HepG2 (cell line): ENCODE data around the gene MIF. TPM values are rescaled to one million over a fixed set of nuclear protein-coding genes. Genes with fewer than 3 reads are reported as not detected.

Experiments used
- ATAC-seq: fragments of 200-7000 bp; cut with Tn5 transposase; 3 replicates; pipeline ENCODE4 v1.9.1; 2020; ENCODE audit warnings: mild to moderate bottlenecking, moderate library complexity
- Bru-seq: library from RNA; stranded (reverse); fragments of 400-500 nt; gene quantifications from one replicate; lab custom pipeline; 2021; lab: Mats Ljungman, UMichigan
- BruChase-seq, 2 experiments: library from RNA; stranded (reverse); fragments of 400-500 nt; gene quantifications; one replicate each; lab custom pipeline; 2021; lab: Mats Ljungman, UMichigan
- BruUV-seq: library from RNA; stranded (reverse); fragments of 400-500 nt; replicated peaks from 2 replicates; lab custom pipeline; 2021; lab: Mats Ljungman, UMichigan
- CTCF ChIA-PET: fragments of 300-600 bp; formaldehyde crosslinking; extraction: SDS; loops from one replicate; lab custom pipeline; 2021; ENCODE audit warnings: low total read pairs, inconsistent platforms, low intra/inter-chr PET ratio; lab: Yijun Ruan, JAX
- POLR2A ChIA-PET: fragments of 350-600 bp; sonication (Branson Sonifier 250); formaldehyde crosslinking; loops from one replicate; lab custom pipeline; 2020; ENCODE audit warnings: antibody characterized with exemption, inconsistent platforms; lab: Yijun Ruan, JAX
- DNase-seq: peaks from one replicate; pipeline ENCODE4 v3.0.0-alpha.2; 2015; ENCODE audit warnings: low spot score
- FAIRE-seq: peaks from 3 replicates; lab custom pipeline; 2011; peaks lifted over from hg19 to GRCh38; lab: Jason Lieb, UNC
- H2AFZ ChIP-seq: one replicate; pipeline ENCODE4 v1.6.1; 2011; ENCODE audit warnings: low read length, inconsistent platforms
- H3K27ac ChIP-seq: fragments of 300-600 bp; 3 replicates; pipeline ENCODE4 v1.8.0; 2011; ENCODE audit warnings: mixed run types, mild to moderate bottlenecking, mixed read lengths, low read length, inconsistent platforms; ENCODE audit not compliant: insufficient read depth; ENCODE audit errors: extremely low read length
- H3K27me3 ChIP-seq, 2 experiments: fragments of 200-600 bp in 1 of 2; 2 replicates in 1 of 2; 3 replicates in 1 of 2; pipeline versions ENCODE4 v1.6.0 to v1.8.0; 2011; ENCODE audit warnings: low read length in 2 of 2, mild to moderate bottlenecking in 2 of 2, moderate library complexity in 2 of 2, inconsistent platforms in 1 of 2; ENCODE audit not compliant: insufficient read depth in 2 of 2, control insufficient read depth in 1 of 2
- H3K36me3 ChIP-seq, 2 experiments: fragments of 200-600 bp in 1 of 2; replicated peaks in 1 of 2; 2 replicates in 1 of 2; 3 replicates in 1 of 2; pipeline versions ENCODE4 v1.5.1 to v1.8.0; 2011; ENCODE audit warnings: low read length in 2 of 2, inconsistent platforms in 1 of 2; ENCODE audit not compliant: insufficient read depth in 2 of 2, control insufficient read depth in 1 of 2
- H3K4me1 ChIP-seq: 2 replicates; pipeline ENCODE4 v1.5.1; 2012; ENCODE audit warnings: low read length, inconsistent platforms; ENCODE audit not compliant: insufficient read depth
- H3K4me2 ChIP-seq: 2 replicates; pipeline ENCODE4 v1.6.0; 2011; ENCODE audit warnings: low read depth, low read length, inconsistent platforms
- H3K4me3 ChIP-seq, 3 experiments: fragments of 200-600 bp in 1 of 3; sonication (generic), shearing (Covaris generic) in 1 of 3; replicated peaks in 1 of 3; 2 replicates each; pipeline ENCODE4 v1.5.1; 2011 to 2016; ENCODE audit warnings: low read length in 3 of 3, inconsistent platforms in 2 of 3, low read depth in 2 of 3, mild to moderate bottlenecking in 2 of 3, control low read depth in 1 of 3, mixed read lengths in 1 of 3; ENCODE audit not compliant: insufficient read depth in 1 of 3
- H3K79me2 ChIP-seq: one replicate; pipeline ENCODE4 v1.6.1; 2011; ENCODE audit warnings: low read length, inconsistent platforms; ENCODE audit not compliant: insufficient read depth
- H3K9ac ChIP-seq: 2 replicates; pipeline ENCODE4 v1.6.0; 2011; ENCODE audit warnings: mild to moderate bottlenecking, low read depth, low read length, inconsistent platforms; ENCODE audit not compliant: insufficient read depth
- H3K9me3 ChIP-seq: 2 replicates; pipeline ENCODE4 v1.5.1; 2012; ENCODE audit warnings: mild to moderate bottlenecking, low read length
- H4K20me1 ChIP-seq: 2 replicates; pipeline ENCODE4 v1.6.0; 2011; ENCODE audit warnings: inconsistent platforms, mild to moderate bottlenecking, low read length, moderate library complexity; ENCODE audit not compliant: insufficient read depth
- HES4 ChIP-seq: sonication (generic); formaldehyde crosslinking; IDR thresholded peaks from 2 replicates; pipeline ENCODE4 v1.9.0; 2021; ENCODE audit warnings: mild to moderate bottlenecking, missing genetic modification reagents, borderline replicate concordance
- PHF20 ChIP-seq: sonication (generic); formaldehyde crosslinking; IDR thresholded peaks from 2 replicates; pipeline ENCODE4 v1.5.0; 2020; ENCODE audit warnings: mild to moderate bottlenecking, missing genetic modification reagents
- SNAI1 ChIP-seq: sonication (generic); formaldehyde crosslinking; IDR thresholded peaks from 2 replicates; pipeline ENCODE4 v1.5.0; 2020; ENCODE audit warnings: mild to moderate bottlenecking, missing genetic modification reagents, borderline replicate concordance
- SRSF4 ChIP-seq: fragments of 200-400 bp; formaldehyde crosslinking; IDR thresholded peaks from one replicate; pipeline ENCODE4 v1.6.1; 2018; ENCODE audit warnings: mild to moderate bottlenecking, low read depth, low read length, moderate library complexity; ENCODE audit not compliant: poor library complexity, severe bottlenecking
- TBX2 ChIP-seq: sonication (generic); formaldehyde crosslinking; IDR thresholded peaks from 2 replicates; pipeline ENCODE4 v1.5.0; 2020; ENCODE audit warnings: missing genetic modification reagents, mild to moderate bottlenecking, borderline replicate concordance
- ZC3H4 ChIP-seq: sonication (generic); formaldehyde crosslinking; IDR thresholded peaks from 2 replicates; pipeline ENCODE4 v1.4.0; 2020; ENCODE audit warnings: missing genetic modification reagents, borderline replicate concordance
- ZFP36L1 ChIP-seq: sonication (generic); formaldehyde crosslinking; IDR thresholded peaks from 2 replicates; pipeline ENCODE4 v1.8.0; 2022; ENCODE audit warnings: mild to moderate bottlenecking, missing genetic modification reagents, moderate library complexity
- ZNF883 ChIP-seq: sonication (generic); formaldehyde crosslinking; IDR thresholded peaks from 2 replicates; pipeline ENCODE4 v1.5.1; 2020; ENCODE audit warnings: mild to moderate bottlenecking, missing genetic modification reagents; ENCODE audit errors: not compliant biosample characterization
- WGBS: methylation state at CpG from one replicate; pipeline ENCODE4 v1.1.6; 2017; ENCODE audit warnings: low lambda C conversion rate; 5-methylcytosine and 5-hydroxymethylcytosine counted together
- in situ Hi-C: cut with HindIII; loops from 2 replicates; pipeline ENCODE4 v1.10.0; 2017; ENCODE audit warnings: low pct_unique_long_range_greater_than_20kb; ENCODE audit not compliant: extremely low pct_ligation_motif_present
- intact Hi-C: fragments of 100-400 bp; cut with micrococcal nuclease; formaldehyde crosslinking; loops from one replicate; pipeline ENCODE4 v1.10.0; 2022; ENCODE audit not compliant: unreplicated experiment
- long read RNA-seq, 2 experiments: library from RNA in 1 of 2; library from polyadenylated mRNA in 1 of 2; stranded (forward) in 1 of 2; unstranded in 1 of 2; transcript quantifications; one replicate each; pipeline ENCODE4 v2.0.0, GENCODE V29; 2019 to 2022
- polyA minus RNA-seq, 3 experiments: library from RNA; depleted of rRNA, polyadenylated mRNA; stranded (reverse); fragments of >200 nt; gene quantifications; 2 replicates each; pipeline ENCODE4 v1.2.3, GENCODE V29; 2011; ENCODE audit warnings: low replicate concordance in 1 of 3
- polyA plus RNA-seq, 8 experiments: library from polyadenylated mRNA; depleted of rRNA in 3 of 8; stranded (reverse) in 7 of 8; unstranded in 1 of 8; fragments of >200 nt; fragmentation: Illumina TruSeq in 4 of 8; extraction: Trizol in 4 of 8; gene quantifications; 2 replicates each; pipeline versions ENCODE4 v1.2.1 to v1.2.3, GENCODE V29; 2011 to 2016; ENCODE audit warnings: low read depth in 4 of 8, missing spikeins in 1 of 8, mixed read lengths in 1 of 8; ENCODE audit not compliant: insufficient read depth in 1 of 8
- total RNA-seq, 5 experiments: library from RNA; depleted of rRNA; stranded (reverse); fragments of >200 nt; fragmentation: Illumina TruSeq; extraction: Trizol; gene quantifications; 2 replicates each; pipeline ENCODE4 v1.2.3, GENCODE V29; 2016; ENCODE audit warnings: low read depth in 1 of 5
- TF ChIP-seq, protein P1 (sequence below): sonication (generic); formaldehyde crosslinking; IDR thresholded peaks from 2 replicates; pipeline ENCODE4 v1.8.0; 2022; ENCODE audit warnings: missing genetic modification reagents, mild to moderate bottlenecking, inconsistent platforms, borderline replicate concordance
- TF ChIP-seq, protein P2 (sequence below): sonication (generic); formaldehyde crosslinking; IDR thresholded peaks from 2 replicates; pipeline ENCODE4 v1.5.1; 2020; ENCODE audit warnings: missing genetic modification reagents, mild to moderate bottlenecking, borderline replicate concordance

The MIF gene
- total RNA-seq (2016; rRNA removed; fragmentation: Illumina TruSeq; extraction: Trizol) (537 and 634 TPM in 2 replicates), polyA plus RNA-seq (2011; rRNA removed) (675 and 735 TPM in 2 replicates), polyA minus RNA-seq (2011; rRNA and poly(A)+ RNA removed; ENCODE audit: low replicate concordance) (92.9 and 418 TPM in 2 replicates), Bru-seq, nascent RNA (percentile 92 among the genes with signal in this experiment), BruChase-seq, experiment 1, labeled RNA remaining after a 6-hour chase (percentile 96 among the genes with signal in this experiment), BruChase-seq, experiment 2, labeled RNA remaining after a 2-hour chase (percentile 93 among the genes with signal in this experiment)
- total RNA-seq (2016; cell fraction: cytosol; rRNA removed; fragmentation: Illumina TruSeq; extraction: Trizol; ENCODE audit: low read depth), result 570 and 829 TPM in 2 replicates
- total RNA-seq (2016; cell fraction: insoluble cytoplasmic fraction; rRNA removed; fragmentation: Illumina TruSeq; extraction: Trizol), result 593 and 629 TPM in 2 replicates
- total RNA-seq (2016; cell fraction: membrane; rRNA removed; fragmentation: Illumina TruSeq; extraction: Trizol), result 414 and 621 TPM in 2 replicates
- 204 and 221 TPM in 2 replicates for total RNA-seq (2016; cell fraction: nucleus; rRNA removed; fragmentation: Illumina TruSeq; extraction: Trizol)
- polyA plus RNA-seq (2011; cell fraction: cytosol; rRNA removed), result 339 and 935 TPM in 2 replicates
- polyA plus RNA-seq (2011; cell fraction: nucleus; rRNA removed), result 393 and 522 TPM in 2 replicates
- polyA plus RNA-seq (2012), result 517 and 606 TPM in 2 replicates
- 534 and 721 TPM in 2 replicates for polyA plus RNA-seq (2016; cell fraction: cytosol; fragmentation: Illumina TruSeq; extraction: Trizol; ENCODE audit: low read depth)
- polyA plus RNA-seq (2016; cell fraction: insoluble cytoplasmic fraction; fragmentation: Illumina TruSeq; extraction: Trizol; ENCODE audit: low read depth), result 399 and 403 TPM in 2 replicates
- polyA plus RNA-seq (2016; cell fraction: membrane; fragmentation: Illumina TruSeq; extraction: Trizol; ENCODE audit: low read depth), result 347 and 448 TPM in 2 replicates
- 271 and 272 TPM in 2 replicates for polyA plus RNA-seq (2016; cell fraction: nucleus; fragmentation: Illumina TruSeq; extraction: Trizol; ENCODE audit: insufficient read depth, low read depth)
- polyA minus RNA-seq (2011; cell fraction: cytosol; rRNA and poly(A)+ RNA removed), result 359 and 483 TPM in 2 replicates
- polyA minus RNA-seq (2011; cell fraction: nucleus; rRNA and poly(A)+ RNA removed), result 37.5 and 61.4 TPM in 2 replicates
- long read RNA-seq, experiment 1, transcript MIF-201 (3 exons, 939 nt), result major isoform, 1,719 of 1,748 reads
- long read RNA-seq, experiment 1, transcript MIF-203 (2 exons, 435 nt), result minor isoform, 18 of 1,748 reads
- long read RNA-seq, experiment 1, transcript MIF-202 (2 exons, 589 nt), result minor isoform, 6 of 1,748 reads
- long read RNA-seq, experiment 1, partial matches to known transcripts, result 0 of 1,748 reads
- long read RNA-seq, experiment 1, other reads (novel, unspliced or antisense), result 5 of 1,748 reads
- long read RNA-seq, experiment 2, transcript MIF-202 (2 exons, 589 nt), result minor isoform, 8 of 1,675 reads
- long read RNA-seq, experiment 2, transcript MIF-201 (3 exons, 939 nt), result major isoform, 1,610 of 1,675 reads
- long read RNA-seq, experiment 2, transcript MIF-203 (2 exons, 435 nt), result minor isoform, 43 of 1,675 reads
- long read RNA-seq, experiment 2, partial matches to known transcripts, result 0 of 1,675 reads
- long read RNA-seq, experiment 2, other reads (novel, unspliced or antisense), result 14 of 1,675 reads

DNA sequence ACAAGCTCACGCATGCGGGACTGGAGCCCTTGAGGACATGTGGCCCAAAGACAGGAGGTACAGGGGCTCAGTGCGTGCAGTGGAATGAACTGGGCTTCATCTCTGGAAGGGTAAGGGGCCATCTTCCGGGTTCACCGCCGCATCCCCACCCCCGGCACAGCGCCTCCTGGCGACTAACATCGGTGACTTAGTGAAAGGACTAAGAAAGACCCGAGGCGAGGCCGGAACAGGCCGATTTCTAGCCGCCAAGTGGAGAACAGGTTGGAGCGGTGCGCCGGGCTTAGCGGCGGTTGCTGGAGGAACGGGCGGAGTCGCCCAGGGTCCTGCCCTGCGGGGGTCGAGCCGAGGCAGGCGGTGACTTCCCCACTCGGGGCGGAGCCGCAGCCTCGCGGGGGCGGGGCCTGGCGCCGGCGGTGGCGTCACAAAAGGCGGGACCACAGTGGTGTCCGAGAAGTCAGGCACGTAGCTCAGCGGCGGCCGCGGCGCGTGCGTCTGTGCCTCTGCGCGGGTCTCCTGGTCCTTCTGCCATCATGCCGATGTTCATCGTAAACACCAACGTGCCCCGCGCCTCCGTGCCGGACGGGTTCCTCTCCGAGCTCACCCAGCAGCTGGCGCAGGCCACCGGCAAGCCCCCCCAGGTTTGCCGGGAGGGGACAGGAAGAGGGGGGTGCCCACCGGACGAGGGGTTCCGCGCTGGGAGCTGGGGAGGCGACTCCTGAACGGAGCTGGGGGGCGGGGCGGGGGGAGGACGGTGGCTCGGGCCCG lies at the start of gene MIF:
Gene MIF (plus strand): TSS at position 439 of the 765 bp plus-strand sequence. CDS start 92 bp downstream, at position 531.
- no peaks in the 10 kb centered on the region for H3K9me3 ChIP-seq
- H2AFZ ChIP-seq, result no peak within 1 kb of the TSS
- peaks cover 5 to 17% of the 10 kb centered on the region in 2 experiments; a peak in 4 of 5 replicates for H3K36me3 ChIP-seq
- in situ Hi-C loops (no loop called here), intact Hi-C loops (loop anchor here (2.0 kb wide), 1 partner anchor 27 kb away; no protein-coding TSS in a partner anchor)
- DNase-seq, result peak; percentile 89
- H3K4me2 ChIP-seq, result peak within 1 kb of the TSS; percentile 99
- ChIA-PET POLR2A (interaction anchor here (0.6 to 2.6 kb wide), 22 partner anchors 9 to 661 kb away, joined by 3 to 84 read pairs (median 4); partner anchors contain the start of genes CHCHD10, GUCD1, SLC2A11 and SUSD2), CTCF (interaction anchor here (1.4 kb wide), 1 partner anchor 32 kb away, joined by 7 read pairs; no protein-coding TSS in a partner anchor)
- H4K20me1 ChIP-seq, result peaks cover 14% of the 10 kb centered on the region; the same call in 1 of the 2 replicates
- peak within 1 kb of the TSS; percentile 78 to 86 (median 85) for H3K4me3 ChIP-seq
- 1% methylated on average over 13 of the region's 72 CpGs for WGBS
- peaks cover 54% of the 10 kb centered on the region for H3K4me1 ChIP-seq
- ATAC-seq, result peak; percentile 82
- H3K79me2 ChIP-seq, result peaks cover 16% of the 10 kb centered on the region
- no TSS peak for BruUV-seq
- peak within 1 kb of the TSS; percentile 87 for H3K9ac ChIP-seq
- peak; percentile 79 for FAIRE-seq
- H3K27me3 ChIP-seq, result no peaks in the 10 kb centered on the region; a peak in 1 of 5 replicates
- H3K27ac ChIP-seq, result peak within 1 kb of the TSS; percentile 96
- TF ChIP-seq HES4 (CRISPR knock-in tag) (peak; percentile 61; the same call in 1 of the 2 replicates), ZFP36L1 (CRISPR knock-in tag) (peak; percentile 16; the same call in 1 of the 2 replicates), PHF20 (CRISPR knock-in tag) (peak; percentile 47; the same call in 1 of the 2 replicates), SRSF4 (peak; percentile 9), ZNF883 (CRISPR knock-in tag) (peak; percentile 32), SNAI1 (CRISPR knock-in tag) (0 out of 2 replicates have a peak, but pooled peaks have one; percentile 48), ZC3H4 (CRISPR knock-in tag) (0 out of 2 replicates have a peak, but pooled peaks have one; percentile 78), TBX2 (CRISPR knock-in tag) (peak; percentile 48; the same call in 1 of the 2 replicates)
- TF ChIP-seq, protein P1, sequence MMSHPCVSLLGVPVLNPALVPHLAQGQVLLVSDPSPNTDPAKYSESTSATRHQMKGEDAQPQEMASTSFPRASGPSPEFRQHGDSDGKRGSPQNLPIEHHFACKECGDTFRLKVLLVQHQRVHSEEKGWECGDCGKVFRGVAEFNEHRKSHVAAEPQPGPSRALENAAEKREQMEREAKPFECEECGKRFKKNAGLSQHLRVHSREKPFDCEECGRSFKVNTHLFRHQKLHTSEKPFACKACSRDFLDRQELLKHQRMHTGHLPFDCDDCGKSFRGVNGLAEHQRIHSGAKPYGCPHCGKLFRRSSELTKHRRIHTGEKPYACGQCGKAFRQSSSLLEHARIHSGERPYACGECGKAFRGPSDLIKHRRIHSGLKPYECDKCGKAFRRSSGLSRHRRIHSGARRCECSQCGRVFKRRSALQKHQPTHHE (CRISPR knock-in tag), result peak; percentile 41; the same call in 1 of the 2 replicates
- TF ChIP-seq, protein P2, sequence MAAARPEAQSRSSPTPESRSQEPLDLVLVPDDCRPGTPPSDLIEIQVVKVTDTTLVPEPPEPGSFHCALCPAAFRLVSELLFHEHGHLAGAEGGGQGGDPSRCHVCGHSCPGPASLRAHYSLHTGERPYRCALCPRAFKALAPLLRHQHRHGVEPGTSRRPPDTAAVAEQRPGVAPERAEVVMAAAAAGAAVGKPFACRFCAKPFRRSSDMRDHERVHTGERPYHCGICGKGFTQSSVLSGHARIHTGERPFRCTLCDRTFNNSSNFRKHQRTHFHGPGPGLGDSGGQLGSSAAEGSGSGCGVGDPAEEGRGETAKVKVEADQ, result no peak
